Liver (tissue), 9 donors: Measurements from ENCODE around the gene DOCK2. TPM values are rescaled to one million over a fixed set of nuclear protein-coding genes. Genes with fewer than 3 reads are reported as not detected.

Source experiments
- DNase-seq: peaks from one replicate; pipeline ENCODE4 v3.0.0-alpha.2; 2017; ENCODE audit warnings: low spot score
- H3K27ac ChIP-seq, 2 donors: one replicate each; pipeline ENCODE4 v1.7.0; 2013; ENCODE audit warnings: inconsistent platforms in 2 of 2, low read length in 2 of 2, control low read depth in 1 of 2, low read depth in 1 of 2, mild to moderate bottlenecking in 1 of 2
- H3K27me3 ChIP-seq, 4 donors: one replicate each; pipeline versions ENCODE4 v1.6.1 to v1.7.0; 2013; ENCODE audit warnings: low read length in 3 of 4, inconsistent platforms in 1 of 4, mild to moderate bottlenecking in 1 of 4, moderate library complexity in 1 of 4; ENCODE audit not compliant: control insufficient read depth in 4 of 4, insufficient read depth in 4 of 4
- H3K36me3 ChIP-seq, 4 donors: one replicate each; pipeline versions ENCODE4 v1.6.1 to v1.7.0; 2013; ENCODE audit warnings: low read length in 3 of 4, mild to moderate bottlenecking in 3 of 4, low read depth in 1 of 4, moderate library complexity in 1 of 4; ENCODE audit not compliant: control insufficient read depth in 4 of 4, insufficient read depth in 3 of 4
- H3K4me1 ChIP-seq, 4 donors: one replicate each; pipeline versions ENCODE4 v1.6.1 to v1.7.0; 2013; ENCODE audit warnings: low read length in 3 of 4, mild to moderate bottlenecking in 3 of 4, moderate library complexity in 1 of 4; ENCODE audit not compliant: control insufficient read depth in 4 of 4, insufficient read depth in 4 of 4
- H3K4me3 ChIP-seq, 3 donors: one replicate each; pipeline versions ENCODE4 v1.6.1 to v1.7.0; 2013; ENCODE audit warnings: low read length in 3 of 3, control low read depth in 1 of 3, low read depth in 1 of 3, mild to moderate bottlenecking in 1 of 3
- H3K9ac ChIP-seq, 2 donors: one replicate each; pipeline ENCODE4 v1.7.0; 2013; ENCODE audit warnings: low read length in 2 of 2, mild to moderate bottlenecking in 2 of 2, moderate library complexity in 2 of 2, control low read depth in 1 of 2, low read depth in 1 of 2
- H3K9me3 ChIP-seq, 4 donors: one replicate each; pipeline versions ENCODE4 v1.6.1 to v1.7.0; 2013; ENCODE audit warnings: low read length in 3 of 4; ENCODE audit not compliant: control insufficient read depth in 4 of 4
- ATF3 ChIP-seq: IDR thresholded peaks from 2 replicates; pipeline ENCODE4 v1.6.1; 2016; ENCODE audit warnings: antibody characterized with exemption
- CTCF ChIP-seq: fragments of 150-350 bp; IDR thresholded peaks from 2 replicates; pipeline ENCODE4 v1.5.1; 2017; ENCODE audit warnings: improper control_type of control experiment, low read depth, low read length; ENCODE audit not compliant: missing input control
- FOXA1 ChIP-seq: IDR thresholded peaks from 2 replicates; pipeline ENCODE4 v1.6.1; 2016; ENCODE audit warnings: antibody characterized with exemption
- FOXA2 ChIP-seq: IDR thresholded peaks from 2 replicates; pipeline ENCODE4 v1.6.1; 2016; ENCODE audit warnings: antibody characterized with exemption
- GABPA ChIP-seq, 2 donors: IDR thresholded peaks in 1 of 2; conservative IDR thresholded peaks in 1 of 2; 2 replicates each; pipeline ENCODE4 v1.6.1; 2016; ENCODE audit warnings: antibody characterized with exemption in 2 of 2, mild to moderate bottlenecking in 1 of 2, moderate library complexity in 1 of 2
- HNF4A ChIP-seq, 2 donors: conservative IDR thresholded peaks; 2 replicates each; pipeline ENCODE4 v1.6.1; 2016; ENCODE audit warnings: antibody characterized with exemption in 2 of 2, mild to moderate bottlenecking in 2 of 2
- HNF4G ChIP-seq: IDR thresholded peaks from 2 replicates; pipeline ENCODE4 v1.6.1; 2016; ENCODE audit warnings: antibody characterized with exemption
- JUND ChIP-seq, 2 donors: IDR thresholded peaks; 2 replicates each; pipeline ENCODE4 v1.6.1; 2016; ENCODE audit warnings: antibody characterized with exemption in 2 of 2
- MAX ChIP-seq: IDR thresholded peaks from 2 replicates; pipeline ENCODE4 v1.6.1; 2016; ENCODE audit warnings: antibody characterized with exemption
- RAD21 ChIP-seq, 2 donors: IDR thresholded peaks; 2 replicates each; pipeline ENCODE4 v1.6.1; 2016; ENCODE audit warnings: antibody characterized with exemption in 2 of 2, mild to moderate bottlenecking in 2 of 2
- RXRA ChIP-seq, 2 donors: IDR thresholded peaks; 2 replicates each; pipeline ENCODE4 v1.6.1; 2017 to 2018; ENCODE audit warnings: antibody characterized with exemption in 2 of 2, mild to moderate bottlenecking in 1 of 2
- SP1 ChIP-seq: IDR thresholded peaks from 2 replicates; pipeline ENCODE4 v1.6.1; 2018; ENCODE audit warnings: antibody characterized with exemption, mild to moderate bottlenecking
- TAF1 ChIP-seq: conservative IDR thresholded peaks from 2 replicates; pipeline ENCODE4 v1.6.1; 2016; ENCODE audit warnings: antibody characterized with exemption, mild to moderate bottlenecking
- YY1 ChIP-seq: IDR thresholded peaks from 2 replicates; pipeline ENCODE4 v1.6.1; 2016; ENCODE audit warnings: antibody characterized with exemption, mild to moderate bottlenecking
- ZBTB33 ChIP-seq: IDR thresholded peaks from 2 replicates; pipeline ENCODE4 v1.6.1; 2016; ENCODE audit warnings: antibody characterized with exemption
- WGBS: extraction: QIAGEN DNeasy Blood & Tissue Kit; methylation state at CpG from one replicate; pipeline ENCODE4 v1.1.7; 2013; 5-methylcytosine and 5-hydroxymethylcytosine counted together
- polyA plus RNA-seq, 2 donors: library from polyadenylated mRNA; stranded (reverse) in 1 of 2; unstranded in 1 of 2; fragments of 200-250 nt in 1 of 2; fragments of >200 nt in 1 of 2; fragmentation: Nextera tagmentation in 1 of 2; extraction: Ambion mirVana in 1 of 2; gene quantifications; one replicate each; pipeline versions ENCODE4 v1.2.1 to v1.2.3, GENCODE V29; 2013 to 2015
- total RNA-seq, 2 donors: library from RNA; depleted of rRNA; stranded (reverse); fragments of >200 nt; gene quantifications; one replicate each; pipeline ENCODE4 v1.2.3, GENCODE V29; 2014
- donor health status: healthy.
- donor health status: healthy.
- donor health status: healthy.
- donor health status: healthy.
- donor health status: healthy.

DOCK2 gene
- total and polyA plus RNA-seq, 4 donors, result 2.3 to 26.6 (median 8.2) TPM

- DNase-seq, result no peak
- Histone ChIP-seq H3K4me1 (no peaks in the 10 kb centered on the region), H3K9me3 (peaks cover 0 to 6% (median 0%) of the 10 kb centered on the region in 4 donors), H3K27me3 (no peaks in the 10 kb centered on the region), H3K27ac (no peak overlapping the region), H3K4me3 (no peak overlapping the region), H3K36me3 (no peaks in the 10 kb centered on the region), H3K9ac (no peak overlapping the region)
- no peak for TF ChIP-seq HNF4A (conservative IDR thresholded peaks at IDR 0.05)
- WGBS, result 76% methylated on average over 7 of the region's 7 CpGs
These were observed 82.6 kb downstream of the DOCK2 start for GRCh38 chr5:169719360-169720314.

- Histone ChIP-seq H3K9me3 (peaks cover 0 to 6% (median 0%) of the 10 kb centered on the region in 4 donors), H3K27ac (no peak overlapping the region), H3K9ac (no peak overlapping the region), H3K4me3 (no peak overlapping the region), H3K27me3 (no peaks in the 10 kb centered on the region), H3K4me1 (no peaks in the 10 kb centered on the region), H3K36me3 (no peaks in the 10 kb centered on the region)
- TF ChIP-seq TAF1, result no peak
- TF ChIP-seq CTCF, result no peak
- TF ChIP-seq SP1, result no peak
- TF ChIP-seq MAX, result no peak
- no peak for TF ChIP-seq JUND (IDR thresholded peaks at IDR 0.05)
- no peak for TF ChIP-seq ZBTB33
- WGBS, result 87% methylated on average over 2 of the region's 2 CpGs
- no peak for DNase-seq
These were observed 84.7 kb downstream of the DOCK2 start for GRCh38 chr5:169721771-169722170.

- H3K4me3 ChIP-seq, result no peak overlapping the region
These were observed 86.2 kb downstream of the DOCK2 start for GRCh38 chr5:169723103-169723831.

More at GRCh38 chr5:169723103-169723831, 86.2 kb downstream of the DOCK2 start:
- peaks cover 0 to 6% (median 0%) of the 10 kb centered on the region in 4 donors for H3K9me3 ChIP-seq
- DNase-seq, result no peak
- H3K4me1 ChIP-seq, result no peaks in the 10 kb centered on the region
- H3K27ac ChIP-seq, result no peak overlapping the region
- 70% methylated on average over 3 of the region's 3 CpGs for WGBS
- TF ChIP-seq FOXA2 (no peak), RAD21 (IDR thresholded peaks at IDR 0.05) (no peak), RXRA (IDR thresholded peaks at IDR 0.05) (no peak), ZBTB33 (no peak), MAX (no peak), HNF4A (conservative IDR thresholded peaks at IDR 0.05) (no peak), JUND (IDR thresholded peaks at IDR 0.05) (no peak), YY1 (no peak), FOXA1 (no peak), TAF1 (no peak), CTCF (no peak), GABPA (IDR thresholded peaks at IDR 0.05 in 1 of 2, conservative IDR thresholded peaks at IDR 0.05 in 1 of 2) (no peak), HNF4G (no peak), ATF3 (no peak)
- no peaks in the 10 kb centered on the region for H3K27me3 ChIP-seq
- H3K9ac ChIP-seq, result no peak overlapping the region
- no peaks in the 10 kb centered on the region for H3K36me3 ChIP-seq
